Suprapubic skin (tissue), 4 donors: Measurements from ENCODE around the gene AASDH. TPM values are rescaled to one million over a fixed set of nuclear protein-coding genes. Genes with fewer than 3 reads are reported as not detected.

Source experiments
- DNase-seq, 2 donors: peaks; one replicate each; pipeline ENCODE4 v3.0.0-alpha.2; 2019; ENCODE audit warnings: low spot score in 2 of 2
- H3K27ac ChIP-seq: fragments of 200-600 bp; sonication (generic); one replicate; pipeline ENCODE4 v1.5.1; 2019
- H3K27me3 ChIP-seq: fragments of 200-600 bp; sonication (generic); one replicate; pipeline ENCODE4 v1.5.1; 2019
- H3K36me3 ChIP-seq: fragments of 200-600 bp; sonication (generic); one replicate; pipeline ENCODE4 v1.5.1; 2019
- H3K4me1 ChIP-seq: fragments of 200-600 bp; sonication (generic); one replicate; pipeline ENCODE4 v1.5.1; 2019
- H3K4me3 ChIP-seq: fragments of 200-600 bp; sonication (generic); one replicate; pipeline ENCODE4 v1.5.1; 2019; ENCODE audit warnings: mild to moderate bottlenecking
- H3K9me3 ChIP-seq: fragments of 200-600 bp; sonication (generic); one replicate; pipeline ENCODE4 v1.5.1; 2019
- EP300 ChIP-seq: sonication (generic); formaldehyde crosslinking; IDR thresholded peaks from one replicate; pipeline ENCODE4 v1.6.1; 2017; ENCODE audit warnings: antibody characterized with exemption
- POLR2A ChIP-seq, 2 donors: fragments of 450-650 bp; IDR thresholded peaks; one replicate each; pipeline ENCODE4 v1.6.1; 2017; ENCODE audit warnings: antibody characterized with exemption in 2 of 2, mild to moderate bottlenecking in 2 of 2, moderate library complexity in 2 of 2
- POLR2AphosphoS5 ChIP-seq, 3 donors: sonication (generic); formaldehyde crosslinking; IDR thresholded peaks; one replicate each; pipeline ENCODE4 v1.6.1; 2017; ENCODE audit warnings: antibody characterized with exemption in 3 of 3
- WGBS: methylation state at CpG from one replicate; pipeline ENCODE4 v1.1.5; 2018; 5-methylcytosine and 5-hydroxymethylcytosine counted together
- total RNA-seq, 4 donors: library from RNA; depleted of rRNA; stranded (reverse); fragments of >200 nt; gene quantifications; one replicate each; pipeline ENCODE4 v1.1.0, GENCODE V29; 2016
- TF ChIP-seq, protein P1 (sequence below), 2 donors: fragments of 200-600 bp in 1 of 2; fragments of 450-650 bp in 1 of 2; sonication (generic) in 1 of 2; IDR thresholded peaks; one replicate each; pipeline ENCODE4 v1.5.1; 2016 to 2019; ENCODE audit warnings: antibody characterized with exemption in 2 of 2, mild to moderate bottlenecking in 1 of 2, moderate library complexity in 1 of 2

AASDH gene
- total RNA-seq, 4 donors from 2014 or later = 10.7 to 14.6 (median 12.0) TPM

DNA sequence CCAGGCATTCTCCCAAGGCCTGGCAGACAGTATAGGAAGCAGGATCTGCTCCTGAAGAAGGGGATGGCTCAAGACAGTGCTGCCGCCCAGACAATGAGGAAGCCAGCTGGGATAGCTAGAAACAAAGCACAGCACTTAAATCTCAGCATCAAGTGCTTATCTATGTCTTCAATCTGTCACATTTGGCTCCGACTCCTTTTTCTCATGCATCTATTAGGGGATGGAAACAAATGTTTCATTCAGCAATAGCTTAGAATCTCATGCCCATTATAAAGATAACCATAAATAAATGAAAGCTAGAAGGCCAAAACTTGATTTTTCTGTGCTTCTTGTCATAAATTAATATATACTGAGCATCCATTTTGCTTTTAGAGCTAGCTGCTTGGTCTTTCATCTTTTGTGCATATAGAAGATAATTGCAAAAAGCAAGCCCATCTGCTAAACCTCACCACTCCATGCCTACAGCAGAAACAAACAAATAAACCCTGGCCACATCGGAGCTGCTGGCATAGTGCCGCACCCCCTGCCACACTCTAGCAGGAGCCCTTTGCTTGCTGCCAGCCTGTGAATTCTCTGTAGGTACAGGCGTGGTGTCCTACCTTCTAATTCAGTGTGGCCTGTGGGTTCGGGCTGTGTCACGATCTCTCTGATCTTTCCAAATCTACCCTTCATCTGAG, 75.9 kb downstream of the AASDH start:
- H3K27ac ChIP-seq = no peak overlapping the region
- no peaks in the 10 kb centered on the region for H3K4me1 ChIP-seq
- no peaks in the 10 kb centered on the region for H3K36me3 ChIP-seq
- TF ChIP-seq EP300 (no peak), POLR2A (IDR thresholded peaks at IDR 0.05) (no peak), POLR2AphosphoS5 (IDR thresholded peaks at IDR 0.05) (no peak)
- TF ChIP-seq, protein P1, sequence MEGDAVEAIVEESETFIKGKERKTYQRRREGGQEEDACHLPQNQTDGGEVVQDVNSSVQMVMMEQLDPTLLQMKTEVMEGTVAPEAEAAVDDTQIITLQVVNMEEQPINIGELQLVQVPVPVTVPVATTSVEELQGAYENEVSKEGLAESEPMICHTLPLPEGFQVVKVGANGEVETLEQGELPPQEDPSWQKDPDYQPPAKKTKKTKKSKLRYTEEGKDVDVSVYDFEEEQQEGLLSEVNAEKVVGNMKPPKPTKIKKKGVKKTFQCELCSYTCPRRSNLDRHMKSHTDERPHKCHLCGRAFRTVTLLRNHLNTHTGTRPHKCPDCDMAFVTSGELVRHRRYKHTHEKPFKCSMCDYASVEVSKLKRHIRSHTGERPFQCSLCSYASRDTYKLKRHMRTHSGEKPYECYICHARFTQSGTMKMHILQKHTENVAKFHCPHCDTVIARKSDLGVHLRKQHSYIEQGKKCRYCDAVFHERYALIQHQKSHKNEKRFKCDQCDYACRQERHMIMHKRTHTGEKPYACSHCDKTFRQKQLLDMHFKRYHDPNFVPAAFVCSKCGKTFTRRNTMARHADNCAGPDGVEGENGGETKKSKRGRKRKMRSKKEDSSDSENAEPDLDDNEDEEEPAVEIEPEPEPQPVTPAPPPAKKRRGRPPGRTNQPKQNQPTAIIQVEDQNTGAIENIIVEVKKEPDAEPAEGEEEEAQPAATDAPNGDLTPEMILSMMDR (IDR thresholded peaks at IDR 0.05) = no peak
- no peaks in the 10 kb centered on the region for H3K27me3 ChIP-seq
- DNase-seq = no peak
- H3K9me3 ChIP-seq = no peaks in the 10 kb centered on the region
- 62% methylated on average over 7 of the region's 7 CpGs for WGBS
- H3K4me3 ChIP-seq = no peak overlapping the region

DNA sequence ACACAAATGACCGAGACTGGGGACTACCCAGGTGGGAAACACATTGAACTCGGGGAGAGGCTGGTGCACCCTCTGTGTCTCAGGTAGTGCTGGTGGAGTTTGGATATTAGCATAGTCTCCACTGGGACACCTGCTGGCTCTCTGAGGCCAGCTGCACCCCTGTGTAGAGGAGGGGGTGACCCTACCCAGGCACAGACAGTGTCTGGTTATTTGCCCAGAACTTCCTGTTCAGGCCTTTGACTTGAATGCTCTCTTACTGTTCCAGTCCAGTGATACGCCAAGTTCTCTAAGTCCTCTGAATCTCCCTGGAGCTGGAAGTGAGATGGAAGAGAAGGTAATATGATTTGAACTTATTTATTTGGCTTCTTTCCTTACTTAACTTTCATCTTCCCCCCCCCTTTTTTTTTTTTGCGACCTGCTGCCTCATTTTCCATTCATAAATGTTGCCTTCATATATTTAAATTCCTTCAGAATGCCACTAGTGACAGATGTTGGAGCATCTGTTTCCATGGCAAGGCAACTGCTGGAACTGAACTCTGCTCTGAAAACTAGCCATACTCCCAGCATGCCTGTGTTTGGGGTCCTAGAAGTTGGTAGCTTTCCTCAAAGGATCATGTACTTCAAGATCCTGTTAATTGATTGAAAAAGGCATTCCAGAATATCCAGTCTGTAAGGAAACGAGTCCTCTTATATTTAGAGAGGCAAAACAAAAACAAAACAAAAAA, 76.7 kb downstream of the AASDH start:
- Histone ChIP-seq H3K27ac (no peak overlapping the region), H3K36me3 (no peaks in the 10 kb centered on the region), H3K4me3 (no peak overlapping the region), H3K9me3 (no peaks in the 10 kb centered on the region), H3K27me3 (no peaks in the 10 kb centered on the region), H3K4me1 (no peaks in the 10 kb centered on the region)
- 73% methylated on average over 5 of the region's 5 CpGs for WGBS
- DNase-seq = no peak
- TF ChIP-seq, protein P1 (IDR thresholded peaks at IDR 0.05) = no peak
- TF ChIP-seq POLR2A (IDR thresholded peaks at IDR 0.05) (no peak), EP300 (no peak), POLR2AphosphoS5 (IDR thresholded peaks at IDR 0.05) (no peak)

DNA sequence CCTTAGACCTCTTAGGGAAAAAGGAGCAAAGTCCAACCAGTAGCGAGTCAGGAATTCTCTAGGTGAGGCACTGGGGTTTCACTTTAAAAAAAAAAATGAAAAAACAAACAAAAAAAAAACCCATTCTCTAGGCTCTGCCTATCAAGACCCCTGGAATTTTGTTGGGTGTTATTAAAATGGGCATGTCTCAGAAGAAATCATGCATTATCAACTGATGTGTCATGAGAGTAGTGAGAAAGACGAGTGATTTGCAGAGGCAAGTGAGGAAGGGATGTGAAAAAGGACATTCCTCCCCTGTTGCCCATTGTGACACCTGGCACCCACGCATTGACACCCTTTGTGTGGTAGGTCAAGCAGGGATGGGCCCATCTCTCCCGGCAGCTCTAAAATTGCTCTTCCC, 78.9 kb downstream of the AASDH start:
- DNase-seq = no peak
- WGBS = 87% methylated on average over 4 of the region's 4 CpGs
- Histone ChIP-seq H3K4me1 (no peaks in the 10 kb centered on the region), H3K9me3 (no peaks in the 10 kb centered on the region), H3K27me3 (no peaks in the 10 kb centered on the region), H3K27ac (no peak overlapping the region), H3K36me3 (no peaks in the 10 kb centered on the region), H3K4me3 (no peak overlapping the region)
- TF ChIP-seq POLR2A (IDR thresholded peaks at IDR 0.05) (no peak), POLR2AphosphoS5 (IDR thresholded peaks at IDR 0.05) (no peak), EP300 (no peak)
- TF ChIP-seq, protein P1 (IDR thresholded peaks at IDR 0.05) = no peak

GRCh38 chr4:56307423-56307822, 79.9 kb downstream of the AASDH start:
- Histone ChIP-seq H3K4me3 (no peak overlapping the region), H3K9me3 (no peaks in the 10 kb centered on the region), H3K27me3 (no peaks in the 10 kb centered on the region), H3K36me3 (no peaks in the 10 kb centered on the region), H3K4me1 (no peaks in the 10 kb centered on the region), H3K27ac (no peak overlapping the region)
- 74% methylated on average over 3 of the region's 3 CpGs for WGBS
- DNase-seq = no peak
- TF ChIP-seq POLR2AphosphoS5 (IDR thresholded peaks at IDR 0.05) = no peak
- TF ChIP-seq EP300 = no peak
- TF ChIP-seq POLR2A (IDR thresholded peaks at IDR 0.05) = no peak
- TF ChIP-seq, protein P1 (IDR thresholded peaks at IDR 0.05) = no peak

DNA sequence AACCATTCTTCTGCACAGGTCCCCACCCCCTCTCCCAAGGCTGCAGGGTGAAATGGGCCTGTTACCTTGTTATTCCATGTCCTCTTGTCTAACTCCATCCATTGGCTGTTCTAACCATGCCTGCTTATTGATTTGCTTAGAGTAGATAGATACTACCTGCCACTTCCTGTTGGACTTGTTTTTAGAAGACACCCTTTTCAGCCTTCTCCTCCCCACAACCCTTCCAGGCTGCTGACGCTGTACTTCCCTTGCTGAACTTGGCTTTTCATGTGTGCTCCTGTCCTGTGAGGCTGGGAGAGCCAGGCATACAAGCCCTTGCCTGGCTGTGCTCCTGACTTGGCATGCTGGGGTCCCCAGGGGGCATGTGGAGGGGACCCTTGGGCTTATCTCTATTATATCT, 81.9 kb downstream of the AASDH start:
- peaks cover 8% of the 10 kb centered on the region for H3K4me1 ChIP-seq
- no peak for DNase-seq
- H3K36me3 ChIP-seq = no peaks in the 10 kb centered on the region
- H3K27ac ChIP-seq = no peak overlapping the region
- H3K4me3 ChIP-seq = no peak overlapping the region
- TF ChIP-seq POLR2A (IDR thresholded peaks at IDR 0.05) = no peak
- TF ChIP-seq EP300 = no peak
- no peak for TF ChIP-seq POLR2AphosphoS5 (IDR thresholded peaks at IDR 0.05)
- TF ChIP-seq, protein P1 (IDR thresholded peaks at IDR 0.05) = no peak
- no peaks in the 10 kb centered on the region for H3K27me3 ChIP-seq
- WGBS = 53% methylated on average over 1 of the region's 1 CpG
- no peaks in the 10 kb centered on the region for H3K9me3 ChIP-seq
